Activated CD4-positive, alpha-beta memory T cell treated with anti-CD3 and anti-CD28 coated beads for 36 hours (primary cell): ENCODE measurements around the gene REL. TPM values are rescaled to one million over a fixed set of nuclear protein-coding genes. Genes with fewer than 3 reads are reported as not detected.
"Not testable (repeated sequence)": the region's sequence is repeated elsewhere in the genome, so short reads cannot be mapped to it uniquely, and the experiment has no call there.

ENCODE experiments used
- CTCF ChIA-PET: fragments of 350-600 bp; sonication (Branson Sonifier 250); formaldehyde crosslinking; loops from one replicate; lab custom pipeline; 2021; ENCODE audit warnings: antibody characterized with exemption, inconsistent platforms; lab: Charles Lee
- POLR2A ChIA-PET: fragments of 350-600 bp; sonication (Branson Sonifier 250); formaldehyde crosslinking; loops from one replicate; lab custom pipeline; 2021; ENCODE audit warnings: antibody characterized with exemption; lab: Charles Lee
- DNase-seq: peaks from one replicate; pipeline ENCODE4 v3.0.0-alpha.2; 2020
- H3K27ac Mint-ChIP-seq: one replicate; pipeline ENCODE4 v1.8.0; 2021; ENCODE audit warnings: mixed read lengths
- H3K27me3 Mint-ChIP-seq: one replicate; pipeline ENCODE4 v1.8.0; 2021; ENCODE audit warnings: mixed read lengths
- H3K36me3 Mint-ChIP-seq: one replicate; pipeline ENCODE4 v1.8.0; 2021; ENCODE audit warnings: mixed read lengths
- H3K4me1 Mint-ChIP-seq: one replicate; pipeline ENCODE4 v1.8.0; 2021; ENCODE audit warnings: low read depth, mixed read lengths
- H3K4me3 Mint-ChIP-seq: one replicate; pipeline ENCODE4 v1.8.0; 2021; ENCODE audit warnings: mild to moderate bottlenecking, mixed read lengths
- H3K9me3 Mint-ChIP-seq: one replicate; pipeline ENCODE4 v1.8.0; 2021; ENCODE audit warnings: mixed read lengths
- intact Hi-C: fragments of 100-400 bp; cut with micrococcal nuclease; formaldehyde crosslinking; loops from one replicate; pipeline ENCODE4 v1.15.1; 2023
- total RNA-seq, 2 experiments: library from RNA; stranded (reverse); gene quantifications; one replicate each; pipeline ENCODE4 v1.2.3, GENCODE V29; 2021

REL gene
- total RNA-seq, 2 experiments from 2014 or later: 37.1 to 38.1 TPM

DNA sequence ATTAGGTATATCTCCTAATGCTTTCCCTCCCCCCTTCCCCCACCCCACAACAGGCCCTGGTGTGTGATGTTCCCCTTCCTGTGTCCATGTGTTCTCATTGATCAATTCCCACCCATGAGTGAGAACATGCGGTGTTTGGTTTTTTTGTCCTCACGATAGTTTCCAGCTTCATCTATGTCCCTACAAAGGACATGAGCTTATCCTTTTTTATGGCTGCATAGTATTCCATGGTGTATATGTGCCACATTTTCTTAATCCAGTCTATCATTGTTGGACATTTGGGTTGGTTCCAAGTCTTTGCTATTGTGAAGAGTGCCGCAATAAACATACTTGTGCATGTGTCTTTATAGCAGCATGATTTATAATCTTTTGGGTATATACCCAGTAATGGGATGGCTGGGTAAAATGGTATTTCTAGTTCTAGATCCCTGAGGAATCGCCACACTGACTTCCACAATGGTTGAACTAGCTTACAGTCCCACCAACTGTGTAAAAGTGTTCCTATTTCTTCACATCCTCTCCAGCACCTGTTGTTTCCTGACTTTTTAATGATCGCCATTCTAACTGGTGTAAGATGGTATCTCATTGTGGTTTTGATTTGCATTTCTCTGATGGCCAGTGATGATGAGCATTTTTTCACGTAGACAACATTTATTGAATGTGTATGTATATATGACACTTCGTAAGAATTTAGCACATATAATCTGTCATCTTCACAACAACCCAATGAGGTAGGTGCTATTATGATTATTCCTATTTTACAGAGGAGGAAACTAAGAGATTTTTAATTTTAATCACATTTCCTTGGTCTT lies 8.4 kb downstream of the REL start:
- Mint-ChIP-seq H3K4me1 (peaks cover 70% of the 10 kb centered on the region), H3K36me3 (peaks cover 52% of the 10 kb centered on the region), H3K27ac (peak overlapping the region; percentile 52)
- H3K9me3 Mint-ChIP-seq, H3K4me3 Mint-ChIP-seq, H3K27me3 Mint-ChIP-seq, CTCF ChIA-PET, POLR2A ChIA-PET, DNase-seq, intact Hi-C loops: not testable (repeated sequence)

- Mint-ChIP-seq H3K9me3 (peaks cover 4% of the 10 kb centered on the region), H3K27me3 (no peaks in the 10 kb centered on the region), H3K4me1 (peaks cover 64% of the 10 kb centered on the region), H3K27ac (peak overlapping the region; percentile 60), H3K36me3 (peaks cover 54% of the 10 kb centered on the region), H3K4me3 (no peak overlapping the region)
- intact Hi-C loops: no loop called here
- POLR2A ChIA-PET: no interaction called here
- no peak for DNase-seq
- CTCF ChIA-PET: no interaction called here
These were observed 9.0 kb downstream of the REL start for GRCh38 chr2:60890393-60890707.

DNA sequence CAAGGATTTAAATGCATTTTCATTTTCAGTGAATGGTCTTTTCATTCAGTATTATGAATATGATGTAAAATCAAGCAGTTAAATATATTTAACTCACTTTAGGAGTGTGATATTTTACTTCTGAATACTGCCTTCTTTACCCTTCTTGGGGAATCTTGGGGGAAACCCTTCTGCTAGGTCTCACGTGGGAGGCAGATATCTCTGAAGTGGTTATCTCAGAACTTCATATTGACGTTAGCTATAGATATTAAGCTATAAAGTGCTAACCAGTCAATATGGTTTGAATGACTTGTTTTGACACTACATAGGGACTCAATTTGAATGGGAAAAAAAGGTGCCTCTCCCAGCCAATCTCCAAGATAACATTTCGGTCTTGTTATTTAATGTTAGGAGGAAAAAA lies 9.8 kb downstream of the REL start:
- H3K9me3 Mint-ChIP-seq: peaks cover 4% of the 10 kb centered on the region
- DNase-seq: peak; percentile 20
- peaks cover 57% of the 10 kb centered on the region for H3K4me1 Mint-ChIP-seq
- peaks cover 52% of the 10 kb centered on the region for H3K36me3 Mint-ChIP-seq
- no peaks in the 10 kb centered on the region for H3K27me3 Mint-ChIP-seq
- ChIA-PET POLR2A (interaction anchor here (0.6 to 1.4 kb wide), 2 partner anchors 9 to 18 kb away, joined by 3 to 7 read pairs; partner anchors contain the start of gene REL), CTCF (interaction anchor here (0.7 kb wide), 1 partner anchor 86 kb away, joined by 7 read pairs; no protein-coding TSS in a partner anchor)
- intact Hi-C loops: no loop called here
- no peak overlapping the region for H3K4me3 Mint-ChIP-seq
- no peak overlapping the region for H3K27ac Mint-ChIP-seq

DNA sequence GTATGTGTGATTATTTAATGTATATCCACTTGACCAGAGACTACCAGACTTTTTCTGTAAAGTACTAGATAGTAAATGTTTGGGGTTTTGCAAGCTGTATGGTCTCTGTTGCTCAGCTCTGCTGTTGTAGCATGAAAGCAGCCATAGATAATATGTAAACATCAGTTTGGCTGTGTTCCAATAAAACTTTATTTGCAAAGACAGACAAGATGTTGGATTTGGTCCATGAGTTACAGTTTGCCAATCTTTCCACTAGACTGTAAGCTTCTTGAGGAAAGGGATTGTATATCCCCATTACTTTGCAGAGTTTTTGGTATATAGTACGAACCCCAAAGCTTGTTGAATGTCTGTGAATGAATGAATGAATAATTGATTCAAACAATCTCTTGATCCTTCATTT lies 17.2 kb downstream of the REL start:
- H3K36me3 Mint-ChIP-seq: peaks cover 56% of the 10 kb centered on the region
- no peak for DNase-seq
- H3K4me3 Mint-ChIP-seq: no peak overlapping the region
- POLR2A ChIA-PET: interaction anchor here (1.1 to 2.1 kb wide), 2 partner anchors 58 to 92 kb away, joined by 5 to 6 read pairs; no protein-coding TSS in a partner anchor
- CTCF ChIA-PET: interaction anchor here (1.7 to 2.2 kb wide), 2 partner anchors 93 to 101 kb away, joined by 4 to 8 read pairs; no protein-coding TSS in a partner anchor
- no peaks in the 10 kb centered on the region for H3K9me3 Mint-ChIP-seq
- H3K27ac Mint-ChIP-seq: peak overlapping the region; percentile 67
- peaks cover 35% of the 10 kb centered on the region for H3K4me1 Mint-ChIP-seq
- H3K27me3 Mint-ChIP-seq: no peaks in the 10 kb centered on the region
- intact Hi-C loops: no loop called here

DNA sequence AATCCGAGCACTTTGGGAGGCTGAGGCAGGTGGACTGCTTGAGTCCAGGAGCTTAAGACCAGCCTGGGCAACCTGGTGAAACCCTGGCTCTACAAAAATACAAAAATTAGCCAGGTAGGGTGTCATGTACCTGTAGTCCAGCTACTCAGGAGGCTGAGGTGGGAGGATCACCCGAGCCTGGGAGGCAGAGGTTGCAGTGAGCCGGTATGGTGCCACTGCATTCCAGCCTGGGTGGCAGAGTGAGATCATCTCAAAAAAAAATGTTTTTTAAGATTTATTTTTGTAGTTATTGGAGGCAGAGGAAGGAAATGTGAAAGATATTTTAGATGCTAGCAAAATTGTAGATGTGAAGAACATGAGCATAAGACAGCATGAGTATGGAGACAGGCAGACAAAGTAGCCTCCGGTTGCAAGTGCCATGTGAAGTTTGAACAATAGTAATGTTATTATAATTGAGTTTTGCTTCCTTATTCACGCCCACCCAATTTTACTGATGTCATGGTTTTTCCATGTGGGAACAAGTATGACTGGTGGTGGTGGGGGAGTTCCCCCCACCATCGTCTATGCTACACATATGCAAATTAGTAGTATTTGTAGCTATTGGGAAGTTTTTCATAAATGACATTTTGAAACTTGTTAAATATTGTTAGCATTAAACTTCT lies 18.0 kb downstream of the REL start:
- Mint-ChIP-seq H3K27ac (peak overlapping the region; percentile 85), H3K9me3 (no peaks in the 10 kb centered on the region), H3K4me1 (peaks cover 31% of the 10 kb centered on the region), H3K4me3 (peak overlapping the region; percentile 43), H3K27me3 (no peaks in the 10 kb centered on the region), H3K36me3 (peaks cover 51% of the 10 kb centered on the region)
- ChIA-PET POLR2A (interaction anchor here (1.1 to 3.1 kb wide), 3 partner anchors 17 to 93 kb away, joined by 5 to 13 read pairs (median 6); no protein-coding TSS in a partner anchor), CTCF (interaction anchor here (0.8 to 2.2 kb wide), 5 partner anchors 17 to 192 kb away, joined by 4 to 8 read pairs (median 4); no protein-coding TSS in a partner anchor)
- DNase-seq: peak; percentile 74
- intact Hi-C loops: loop anchor here (1.0 kb wide), 4 partner anchors 14 to 92 kb away; no protein-coding TSS in a partner anchor

DNA sequence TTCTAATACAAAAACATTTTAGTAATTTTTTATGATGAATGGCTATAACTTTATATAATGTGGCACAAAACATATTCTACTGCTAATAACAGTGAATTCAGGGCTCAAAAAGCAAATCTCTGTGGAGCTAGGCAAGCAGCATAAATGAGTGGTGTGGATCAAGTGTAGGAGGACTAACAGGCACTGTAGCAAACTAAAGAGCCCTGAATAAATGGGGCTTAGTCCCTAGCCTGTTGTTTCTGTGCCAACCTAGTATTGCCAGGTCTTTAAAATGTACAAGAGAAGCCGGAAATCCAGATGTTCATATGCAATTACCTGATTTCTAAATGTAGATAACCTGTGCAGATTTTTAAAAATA lies 18.5 kb downstream of the REL start:
- POLR2A ChIA-PET: interaction anchor here (1.1 to 3.1 kb wide), 3 partner anchors 17 to 93 kb away, joined by 5 to 13 read pairs (median 6); no protein-coding TSS in a partner anchor
- peak overlapping the region; percentile 85 for H3K27ac Mint-ChIP-seq
- H3K36me3 Mint-ChIP-seq: peaks cover 50% of the 10 kb centered on the region
- H3K27me3 Mint-ChIP-seq: no peaks in the 10 kb centered on the region
- no peak overlapping the region for H3K4me3 Mint-ChIP-seq
- intact Hi-C loops: loop anchor here (1.0 kb wide), 4 partner anchors 15 to 93 kb away; no protein-coding TSS in a partner anchor
- H3K9me3 Mint-ChIP-seq: no peaks in the 10 kb centered on the region
- DNase-seq: no peak
- H3K4me1 Mint-ChIP-seq: peaks cover 31% of the 10 kb centered on the region
- CTCF ChIA-PET: interaction anchor here (0.8 to 2.2 kb wide), 4 partner anchors 17 to 192 kb away, joined by 4 to 8 read pairs (median 5); no protein-coding TSS in a partner anchor

DNA sequence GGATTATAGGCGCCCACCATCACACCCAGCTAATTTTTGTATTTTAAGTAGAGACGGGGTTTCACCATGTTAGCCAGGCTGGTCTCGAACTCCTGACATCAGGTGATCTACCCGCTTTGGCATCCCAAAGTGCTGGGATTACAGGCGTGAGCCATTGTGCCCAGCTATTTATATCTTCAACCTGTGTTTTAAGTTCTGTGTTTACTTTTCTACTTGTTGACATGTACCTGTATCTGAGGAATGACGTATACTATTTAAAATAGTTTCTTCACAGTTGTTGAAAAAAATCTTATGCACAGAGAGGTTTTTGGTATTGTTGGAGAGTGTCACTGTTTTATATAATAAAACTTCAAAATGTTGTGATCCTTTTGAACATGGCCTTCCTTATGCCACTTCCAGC lies 19.9 kb downstream of the REL start:
- POLR2A ChIA-PET: interaction anchor here (3.1 kb wide), 1 partner anchor 19 kb away, joined by 13 read pairs; no protein-coding TSS in a partner anchor
- H3K9me3 Mint-ChIP-seq, H3K4me3 Mint-ChIP-seq: not testable (repeated sequence)

DNA sequence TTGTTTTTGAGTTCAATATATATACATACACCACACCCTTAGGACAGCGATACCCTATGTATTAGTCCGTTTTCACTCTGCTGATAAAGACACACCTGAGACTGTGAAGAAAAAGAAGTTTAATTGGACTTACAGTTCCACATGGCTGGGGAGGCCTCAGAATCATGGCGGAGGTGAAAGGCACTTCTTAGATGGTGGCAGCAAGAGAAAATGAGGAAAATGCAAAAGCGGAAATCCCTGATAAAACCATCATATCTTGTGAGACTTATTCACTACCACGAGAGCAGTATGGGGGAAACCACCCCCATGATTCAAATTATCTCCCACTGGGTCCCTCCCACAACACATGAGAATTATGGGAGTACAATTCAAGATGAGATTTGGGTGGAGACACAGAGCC lies 24.5 kb downstream of the REL start:
- H3K9me3 Mint-ChIP-seq, CTCF ChIA-PET, DNase-seq, H3K4me3 Mint-ChIP-seq, POLR2A ChIA-PET, intact Hi-C loops, H3K27me3 Mint-ChIP-seq: not testable (repeated sequence)
- Mint-ChIP-seq H3K4me1 (peaks cover 16% of the 10 kb centered on the region), H3K36me3 (peaks cover 38% of the 10 kb centered on the region), H3K27ac (peak overlapping the region; percentile 63)

More for the DNA sequence above, 19.9 kb downstream of the REL start:
- CTCF ChIA-PET: interaction anchor here (0.9 kb wide), 1 partner anchor 99 kb away, joined by 4 read pairs; no protein-coding TSS in a partner anchor
- DNase-seq, H3K27me3 Mint-ChIP-seq, intact Hi-C loops: not testable (repeated sequence)
- peaks cover 58% of the 10 kb centered on the region for H3K36me3 Mint-ChIP-seq
- H3K27ac Mint-ChIP-seq: peak overlapping the region; percentile 8
- peaks cover 42% of the 10 kb centered on the region for H3K4me1 Mint-ChIP-seq

DNA sequence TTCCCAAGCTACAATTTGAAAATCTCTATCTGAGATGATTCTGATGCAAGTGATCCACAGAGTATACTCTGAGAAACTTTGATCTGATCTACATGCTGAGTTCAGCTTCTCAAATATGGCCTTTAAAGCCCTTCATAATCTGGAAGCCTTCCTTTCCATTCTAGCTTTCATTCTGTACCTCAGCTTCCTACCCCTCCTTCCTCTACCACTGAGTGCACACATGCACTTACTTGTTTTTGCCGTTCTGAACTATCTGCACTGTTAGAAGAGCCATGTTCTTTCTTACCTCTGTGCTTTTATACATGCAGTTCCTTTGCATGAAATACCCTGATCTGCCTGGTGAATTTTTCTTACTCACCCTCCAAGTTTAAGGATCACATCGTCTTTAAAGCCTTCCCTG lies 25.0 kb downstream of the REL start:
- ChIA-PET POLR2A (no interaction called here), CTCF (no interaction called here)
- no peak overlapping the region for H3K27ac Mint-ChIP-seq

GRCh38 chr2:60907329-60907728 lies 26.0 kb downstream of the REL start:
- ChIA-PET CTCF (no interaction called here), POLR2A (no interaction called here)
- Mint-ChIP-seq H3K4me3 (no peak overlapping the region), H3K9me3 (no peaks in the 10 kb centered on the region), H3K4me1 (peaks cover 14% of the 10 kb centered on the region), H3K36me3 (peaks cover 30% of the 10 kb centered on the region), H3K27me3 (no peaks in the 10 kb centered on the region), H3K27ac (no peak overlapping the region)
- intact Hi-C loops: no loop called here
- DNase-seq: no peak

More for the DNA sequence above, 25.0 kb downstream of the REL start:
- Mint-ChIP-seq H3K9me3 (no peaks in the 10 kb centered on the region), H3K27me3 (no peaks in the 10 kb centered on the region), H3K36me3 (peaks cover 35% of the 10 kb centered on the region), H3K4me1 (peaks cover 14% of the 10 kb centered on the region), H3K4me3 (no peak overlapping the region)
- no peak for DNase-seq
- intact Hi-C loops: no loop called here

GRCh38 chr2:60925994-60926740 lies 44.8 kb downstream of the REL start:
- peaks cover 50% of the 10 kb centered on the region for H3K36me3 Mint-ChIP-seq
- no peaks in the 10 kb centered on the region for H3K27me3 Mint-ChIP-seq
- no peak overlapping the region for H3K4me3 Mint-ChIP-seq
- no peaks in the 10 kb centered on the region for H3K4me1 Mint-ChIP-seq
- DNase-seq: no peak
- peaks cover 2% of the 10 kb centered on the region for H3K9me3 Mint-ChIP-seq
- POLR2A ChIA-PET: no interaction called here
- no peak overlapping the region for H3K27ac Mint-ChIP-seq
- intact Hi-C loops: no loop called here
- CTCF ChIA-PET: interaction anchor here (0.5 kb wide), 1 partner anchor 189 kb away, joined by 3 read pairs; no protein-coding TSS in a partner anchor
